Suppressor macrophage (primary cell): ENCODE results near the gene EI24.
"Not testable (repeated sequence)": the region's sequence is repeated elsewhere in the genome, so short reads cannot be mapped to it uniquely, and the experiment has no call there.

Source experiments
- DNase-seq, 4 experiments: peaks; one replicate each; pipeline ENCODE4 v3.0.0-alpha.2; 2020 to 2022
- total RNA-seq, 17 experiments: gene quantifications; one replicate each; lab custom pipeline; 2026; ENCODE audit warnings: mixed read lengths in 6 of 17, inconsistent platforms in 3 of 17; lab: John Stamatoyannopoulos, UW

Gene EI24
- total RNA-seq: 23.2 to 59.5 (median 37.1) reads per million in 17 experiments

DNA sequence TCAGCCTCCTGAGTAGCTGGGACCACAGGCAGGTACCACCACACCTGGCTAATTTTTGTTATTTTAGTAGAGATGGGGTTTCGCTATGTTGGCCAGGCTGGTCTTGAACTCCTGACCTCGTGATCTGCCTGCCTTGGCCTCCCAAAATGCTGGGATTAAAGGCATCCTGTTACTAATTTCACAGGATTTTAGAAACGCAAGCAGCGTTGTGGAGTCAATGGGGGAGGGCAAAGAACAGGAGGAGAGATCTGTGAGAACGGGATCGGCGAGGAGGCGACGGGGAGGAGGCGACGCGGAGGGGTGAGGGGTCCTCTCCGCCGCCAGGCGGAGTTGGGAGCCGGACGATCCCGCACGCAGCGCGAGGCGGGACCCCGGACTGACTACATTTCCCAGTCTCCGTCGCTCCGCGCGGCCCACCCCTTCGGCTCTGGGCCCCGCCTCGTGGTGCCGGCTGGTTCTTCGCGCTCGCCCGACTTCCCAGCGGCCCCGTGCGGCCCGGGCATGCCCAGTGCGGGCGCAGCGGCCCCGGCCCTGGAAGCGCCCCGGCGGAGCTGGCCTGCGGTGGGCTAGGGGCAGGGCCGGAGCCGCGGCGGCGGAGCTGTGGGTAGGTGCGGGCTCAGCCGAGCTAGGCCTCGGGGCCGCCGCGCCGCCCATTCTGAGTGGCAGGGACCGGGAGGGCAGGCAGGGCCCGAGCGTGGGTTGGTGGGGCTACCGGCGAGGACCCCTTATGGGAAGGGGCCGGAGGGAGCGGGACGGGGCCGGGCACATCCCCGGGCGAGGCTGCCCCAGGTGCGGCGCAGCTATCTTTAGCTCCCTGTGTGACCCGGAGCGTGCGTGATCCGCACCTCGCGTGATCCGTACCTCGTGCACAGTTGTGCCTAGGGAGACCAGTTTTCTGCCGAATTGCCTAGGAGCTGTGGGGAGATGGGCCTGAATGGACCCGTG lies at the start of gene EI24:
Gene EI24, plus strand, starts transcription at position 508 of the 945 bp plus-strand sequence. CDS start 3,051 bp downstream, outside the sequence.
- DNase-seq: peak; percentile 94 to 98 (median 96)

DNA sequence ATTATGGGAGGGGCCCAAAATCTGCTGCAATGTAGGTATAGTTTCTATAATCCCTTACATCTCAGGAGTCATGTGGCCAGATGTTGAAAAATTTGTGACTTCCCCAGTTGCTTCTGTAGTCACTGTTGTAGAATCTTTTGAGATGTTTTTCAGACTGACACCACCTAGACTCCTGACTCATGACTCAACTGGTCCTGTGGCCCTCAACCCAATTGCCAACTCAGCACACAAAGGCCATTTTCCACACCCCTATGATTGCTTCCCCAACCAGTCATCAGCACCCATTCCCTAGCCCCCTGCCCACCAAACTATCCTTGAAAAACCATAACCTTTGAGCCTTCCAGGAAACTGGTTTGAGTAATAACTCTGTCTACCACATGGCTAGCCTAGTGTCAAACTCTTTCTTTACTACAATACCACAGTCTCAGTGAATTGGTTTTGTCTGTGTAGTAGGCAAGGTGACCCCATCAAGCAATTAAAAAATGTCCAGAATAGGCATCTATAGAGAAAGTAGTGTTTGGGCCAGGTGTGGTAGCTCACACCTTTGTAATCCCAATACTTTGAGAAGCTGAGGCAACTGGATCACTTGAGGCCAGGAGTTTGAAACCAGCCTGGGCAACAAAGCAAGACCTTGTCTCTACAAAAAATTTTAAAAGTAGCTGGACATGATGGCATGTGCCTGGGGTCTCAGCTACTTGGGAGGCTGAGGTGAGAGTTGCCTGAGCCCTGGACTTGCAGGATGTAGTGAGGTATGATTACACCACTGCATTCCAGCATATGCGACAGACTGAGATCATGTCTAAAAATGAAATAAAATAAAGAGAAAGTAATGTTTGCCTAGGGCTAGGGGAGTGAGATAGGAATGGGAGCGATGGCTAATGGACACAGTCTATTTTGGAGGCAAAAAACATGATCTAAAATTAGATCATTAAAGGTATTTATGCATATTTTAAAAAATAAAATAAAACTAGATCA lies 49.1 kb upstream of the EI24 start:
- DNase-seq: peak in 3 of 4 experiments; percentile 18 to 35 (median 21)

DNA sequence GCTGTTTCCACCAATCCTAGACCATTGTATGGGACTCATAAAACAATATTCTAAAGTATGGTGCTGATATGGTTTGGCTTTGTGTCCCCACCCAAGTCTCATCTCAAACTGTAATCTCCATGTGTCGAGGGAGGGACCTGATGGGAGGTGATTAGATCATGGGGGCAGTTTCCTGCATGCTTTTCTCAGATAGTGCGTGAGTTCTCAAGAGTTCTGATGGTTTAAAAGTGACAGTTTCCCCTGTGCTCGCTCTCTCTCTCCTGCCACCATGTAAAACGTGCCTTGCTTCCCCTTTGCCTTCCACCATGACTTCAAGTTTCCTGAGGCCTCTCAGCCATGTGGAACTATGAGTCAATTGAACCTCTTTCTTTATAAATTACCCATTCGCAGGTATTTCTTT lies 44.0 kb upstream of the EI24 start:
- no peak for DNase-seq

DNA sequence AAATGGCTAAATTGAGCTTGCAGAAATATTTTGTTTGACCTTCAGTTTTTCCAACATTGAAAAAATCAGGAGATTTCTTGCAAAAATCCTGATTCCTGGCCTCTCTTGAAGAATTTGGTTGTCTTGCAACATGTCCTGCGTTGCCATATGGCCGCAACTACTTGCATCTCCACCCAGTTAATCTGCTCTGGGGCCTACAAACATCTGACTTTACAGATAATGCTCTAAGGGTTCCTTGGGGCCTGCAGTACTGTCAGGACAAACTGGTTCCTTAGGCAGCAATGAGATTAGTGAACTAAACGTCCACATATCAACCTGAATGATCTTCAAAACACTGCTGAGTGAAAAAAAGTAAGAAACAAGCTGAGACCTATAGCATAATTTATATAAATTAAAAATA lies 36.6 kb upstream of the EI24 start:
- no peak for DNase-seq

DNA sequence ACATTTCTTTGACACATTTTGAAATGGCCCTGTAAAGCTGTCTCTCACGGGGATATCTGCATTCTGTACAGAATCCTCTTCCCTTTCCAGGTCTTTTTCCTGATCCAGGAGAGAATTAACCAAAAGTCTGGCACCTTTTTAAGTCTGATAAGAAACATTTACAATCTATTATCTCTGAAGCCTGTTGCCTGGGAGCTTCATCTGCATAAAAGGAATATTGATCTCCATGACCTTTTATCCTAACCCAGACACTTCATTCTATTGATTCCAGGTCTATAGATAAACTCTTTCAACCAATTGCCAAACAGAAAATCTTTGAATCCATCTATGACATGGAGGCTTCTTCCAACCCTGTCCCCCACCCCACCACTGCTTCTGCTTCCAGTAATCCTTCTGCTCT lies 33.7 kb upstream of the EI24 start:
- DNase-seq: no peak

DNA sequence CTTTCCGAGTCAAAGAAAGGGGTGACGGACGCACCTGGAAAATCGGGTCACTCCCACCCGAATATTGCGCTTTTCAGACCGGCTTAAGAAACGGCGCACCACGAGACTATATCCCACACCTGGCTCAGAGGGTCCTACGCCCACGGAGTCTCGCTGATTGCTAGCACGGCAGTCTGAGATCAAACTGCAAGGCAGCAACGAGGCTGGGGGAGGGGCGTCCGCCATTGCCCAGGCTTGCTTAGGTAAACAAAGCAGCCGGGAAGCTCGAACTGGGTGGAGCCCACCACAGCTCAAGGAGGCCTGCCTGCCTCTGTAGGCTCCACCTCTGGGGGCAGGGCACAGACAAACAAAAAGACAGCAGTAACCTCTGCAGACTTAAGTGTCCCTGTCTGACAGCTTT lies 32.4 kb upstream of the EI24 start:
- DNase-seq: not testable (repeated sequence)

DNA sequence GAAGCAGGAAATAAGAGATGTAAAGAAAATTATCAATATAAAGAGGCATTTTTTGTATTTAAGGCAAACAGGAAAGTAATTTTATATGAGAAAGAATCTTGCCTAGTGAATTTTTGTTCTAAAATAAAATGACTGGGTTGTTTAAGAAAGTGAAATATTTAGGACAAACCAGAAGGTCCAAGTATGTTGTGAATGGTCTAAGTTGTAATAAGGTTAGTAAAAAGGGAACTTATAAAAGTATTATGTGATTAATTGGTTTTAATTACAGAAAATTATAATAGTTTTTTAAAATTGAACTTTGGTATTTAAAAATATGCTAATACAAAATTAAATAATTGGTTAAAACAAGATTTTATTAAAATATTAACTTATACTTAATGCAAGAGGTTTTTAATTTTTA lies 26.6 kb upstream of the EI24 start:
- no peak for DNase-seq

DNA sequence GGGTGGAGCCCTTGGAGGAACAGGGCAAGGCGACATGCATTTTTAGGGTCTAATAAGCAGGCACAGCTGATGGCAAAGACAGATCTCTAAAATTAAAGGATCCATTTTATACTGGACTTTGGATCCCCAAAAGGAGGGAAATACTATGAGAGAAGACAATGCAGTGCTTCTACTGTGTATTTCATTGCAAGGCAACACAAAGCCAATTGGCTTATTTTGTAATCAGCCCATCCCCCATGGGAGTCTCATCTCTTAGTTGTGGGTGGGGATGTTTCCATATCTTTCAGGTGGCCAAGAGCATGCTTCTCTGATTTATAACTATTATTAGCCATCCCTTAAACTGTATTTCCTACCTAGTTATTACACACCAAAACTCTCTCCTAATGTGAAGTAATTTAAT lies 18.5 kb upstream of the EI24 start:
- DNase-seq: no peak

DNA sequence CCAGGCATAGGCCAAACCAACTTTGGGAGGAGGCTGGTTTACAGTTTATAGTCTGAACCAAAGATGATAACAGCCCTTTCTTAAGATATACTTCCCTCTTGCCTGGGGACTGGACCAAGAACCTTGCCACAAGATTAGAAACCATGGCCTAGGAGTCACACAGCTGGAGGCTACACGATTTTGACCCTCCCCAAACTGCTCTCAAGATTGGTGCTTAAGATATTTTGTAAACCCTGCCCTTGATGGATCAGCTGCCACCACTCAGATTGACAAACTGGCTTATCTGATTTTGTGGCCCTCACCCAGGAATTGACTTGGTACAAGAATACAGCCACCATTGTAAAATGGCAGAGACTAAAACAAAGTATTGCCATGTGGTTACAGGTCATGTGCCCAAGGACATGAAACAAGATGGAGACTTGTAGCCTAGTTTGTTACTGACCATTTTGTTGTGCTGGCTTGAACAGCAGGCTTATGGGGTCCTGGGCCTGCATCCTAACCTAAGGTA lies 17.4 kb upstream of the EI24 start:
- no peak for DNase-seq

DNA sequence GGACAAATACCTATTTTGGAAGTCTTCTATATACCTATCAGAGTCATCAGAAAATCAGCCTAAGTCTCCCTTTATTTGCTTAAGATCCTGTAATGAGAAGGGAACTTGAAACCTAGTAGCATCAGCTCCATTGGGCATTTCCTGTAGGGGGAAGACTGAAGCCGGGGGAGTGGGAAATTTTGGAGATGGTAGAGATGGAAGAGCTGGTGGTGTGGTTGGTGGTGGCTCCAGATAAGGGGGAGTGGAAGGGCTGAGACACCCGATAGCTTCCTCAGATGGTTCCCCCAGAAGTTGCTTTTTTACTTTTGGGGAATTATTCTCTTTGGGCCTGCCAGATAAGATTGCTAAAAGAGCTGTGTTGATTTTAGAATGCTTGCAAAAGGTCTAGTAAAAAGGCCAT lies 16.4 kb upstream of the EI24 start:
- DNase-seq: no peak

DNA sequence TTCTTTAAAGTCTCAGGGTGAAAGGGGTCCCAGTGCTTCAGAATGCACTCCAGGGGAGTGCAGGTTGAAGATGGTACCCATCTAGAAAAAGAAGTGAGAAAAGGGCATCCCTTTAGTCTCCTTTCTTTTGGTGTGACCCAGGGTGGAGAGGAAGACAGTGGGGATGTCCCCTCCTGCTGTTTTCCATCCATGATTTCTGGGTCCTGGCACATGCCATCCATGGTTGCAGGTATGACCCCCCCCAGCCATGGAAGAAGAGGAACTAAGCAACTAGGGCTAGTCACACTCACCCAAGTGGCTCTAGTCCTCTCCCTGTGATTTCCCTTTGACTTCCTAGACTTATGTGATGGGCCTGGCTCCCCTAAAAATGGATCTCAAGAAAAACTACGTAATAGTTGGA lies 15.9 kb upstream of the EI24 start:
- no peak for DNase-seq

DNA sequence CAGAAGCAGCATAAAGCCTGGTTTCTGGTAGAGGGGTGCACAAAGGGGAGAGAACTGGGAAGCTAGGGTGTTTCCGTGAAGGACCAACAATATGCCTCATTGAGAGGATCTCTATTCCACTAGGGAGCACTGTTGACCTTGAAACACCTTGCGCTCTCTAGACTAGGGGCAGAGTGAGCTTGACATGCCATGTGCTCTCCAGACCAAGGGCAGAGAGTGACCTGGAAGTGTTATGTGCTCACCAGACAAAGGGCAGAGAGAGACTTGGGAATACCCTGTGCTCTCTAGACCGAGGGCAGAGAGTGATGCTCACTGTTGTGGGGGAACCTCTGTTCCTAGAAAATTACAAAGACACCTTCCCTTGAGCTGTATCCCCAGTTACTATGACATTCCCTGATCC lies 15.2 kb upstream of the EI24 start:
- DNase-seq: no peak

DNA sequence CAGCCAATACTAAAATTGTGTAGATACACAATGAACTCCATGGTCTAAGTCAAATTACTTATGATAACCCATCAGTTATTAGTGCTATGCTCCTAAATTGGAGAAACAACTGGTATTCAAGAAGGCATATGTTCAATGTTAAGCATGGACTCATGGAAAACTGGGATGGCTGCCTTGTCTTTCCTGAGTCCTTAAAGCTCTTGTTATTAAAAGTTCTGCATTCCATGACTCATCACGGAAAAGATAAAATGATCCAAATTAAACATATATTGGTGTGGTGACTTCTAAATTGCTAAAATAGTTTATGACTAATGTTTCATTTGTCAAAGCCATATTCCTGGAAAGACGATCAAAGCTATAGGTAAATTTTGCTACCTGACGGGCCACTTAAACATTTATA lies 9.4 kb upstream of the EI24 start:
- DNase-seq: no peak

DNA sequence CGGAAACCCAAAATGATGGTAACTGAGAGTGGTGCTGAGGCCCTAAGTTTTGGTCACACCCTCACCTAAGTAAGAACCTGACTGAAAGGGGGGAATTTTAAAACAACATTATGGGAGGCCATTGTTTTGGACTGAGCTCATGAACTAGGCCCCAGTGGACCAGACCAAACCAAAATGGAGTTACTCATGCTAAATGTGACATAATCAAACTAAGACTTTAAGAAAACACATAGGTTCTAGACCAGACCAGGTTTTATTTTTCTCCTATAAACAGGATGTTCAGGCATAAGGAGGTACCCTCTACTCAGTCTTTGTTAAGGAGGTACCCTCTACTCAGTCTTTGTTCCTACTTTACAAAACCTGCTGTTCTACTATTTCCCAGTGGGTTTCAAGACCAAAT lies 7.4 kb upstream of the EI24 start:
- no peak for DNase-seq

DNA sequence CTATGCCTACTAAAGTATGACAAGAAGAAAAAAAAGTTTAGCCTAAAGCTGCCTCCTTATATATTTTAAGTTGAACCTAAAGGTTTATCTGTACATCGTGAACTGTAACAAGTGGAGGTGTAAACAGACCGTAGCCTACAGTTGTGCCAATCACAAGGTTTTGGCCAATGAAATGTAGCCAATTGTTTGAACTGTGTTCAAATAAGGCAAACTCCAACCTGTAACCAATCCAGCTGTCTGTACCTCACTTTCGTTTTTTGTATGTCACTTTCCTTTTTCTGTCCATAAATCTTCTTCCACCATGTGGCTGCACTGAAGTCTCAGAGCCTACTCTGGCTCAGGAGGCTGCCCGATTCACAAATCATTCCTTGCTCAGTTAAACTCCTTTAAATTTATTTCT lies 6.8 kb upstream of the EI24 start:
- no peak for DNase-seq

DNA sequence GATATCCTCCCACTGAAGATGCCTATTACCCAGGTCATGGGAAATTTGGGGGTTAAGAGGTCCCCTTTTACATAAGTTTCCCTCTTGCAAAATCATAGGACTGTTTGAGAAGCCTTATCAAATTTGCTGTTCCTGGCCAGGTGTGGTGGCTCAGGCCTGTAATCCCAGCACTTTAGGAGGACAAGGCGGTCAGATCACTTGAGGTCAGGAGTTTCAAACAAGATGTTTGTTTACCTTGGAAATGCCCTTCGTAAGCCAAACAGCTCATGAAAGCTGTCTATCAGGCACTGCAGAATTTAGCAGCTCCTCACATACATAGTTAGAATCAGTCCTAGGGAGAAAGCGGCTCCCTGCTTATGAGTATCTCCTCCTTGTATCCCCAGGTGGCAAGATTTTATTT lies 4.9 kb upstream of the EI24 start:
- no peak for DNase-seq

DNA sequence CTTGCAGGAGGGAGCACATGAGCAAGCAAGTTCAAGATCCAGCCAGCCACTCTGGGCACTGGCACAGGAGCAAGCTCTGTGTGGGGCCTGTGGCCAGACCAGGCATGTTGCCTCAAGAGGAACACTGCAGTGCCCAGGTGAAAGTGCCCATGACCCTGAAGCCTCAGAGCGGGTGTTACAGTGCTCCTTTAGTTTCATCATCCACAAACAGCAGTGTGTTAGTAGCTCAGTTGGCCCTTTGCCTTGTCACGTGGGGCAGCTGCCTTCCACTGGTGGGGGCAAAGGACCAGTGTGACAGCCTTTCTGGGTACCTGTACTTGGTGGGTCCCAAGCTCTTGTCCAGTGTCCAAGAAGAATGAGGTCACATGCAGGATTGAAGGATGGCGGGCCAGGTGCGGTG lies 3.0 kb upstream of the EI24 start:
- DNase-seq: no peak

DNA sequence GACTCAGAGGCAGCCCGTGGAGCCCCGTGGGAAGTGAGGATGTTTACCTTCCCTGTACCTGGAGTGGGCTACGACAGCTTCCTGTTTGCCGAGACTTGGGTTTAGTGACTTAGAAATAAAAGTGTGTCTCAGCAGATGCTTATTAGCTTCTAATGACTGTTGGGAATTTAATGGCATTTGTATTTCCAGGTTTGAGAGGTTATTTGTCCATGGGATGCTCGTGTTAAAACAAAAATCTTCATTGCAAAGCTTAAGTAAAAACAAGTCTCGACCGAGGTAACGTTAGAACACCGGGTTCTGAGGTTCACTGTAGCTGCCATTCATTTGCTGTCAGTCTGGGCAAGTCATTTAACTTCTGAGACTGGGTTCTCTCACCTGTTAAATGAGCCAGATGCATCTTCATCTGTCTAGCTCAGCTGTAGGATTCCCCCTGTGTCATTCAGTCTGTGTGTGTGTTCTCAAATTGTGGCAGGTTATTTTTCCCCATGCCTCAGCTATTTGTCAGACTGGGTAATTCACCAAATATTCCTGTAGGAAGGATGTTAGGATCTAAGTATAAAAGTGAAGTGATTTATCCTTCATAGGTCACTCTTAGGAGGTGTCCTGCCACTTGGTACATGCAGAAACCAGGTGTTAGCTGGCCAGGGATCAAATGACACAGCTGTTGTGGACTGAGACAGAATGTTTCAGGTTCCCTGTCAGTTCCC lies 791 bp downstream of the EI24 start:
- no peak for DNase-seq

DNA sequence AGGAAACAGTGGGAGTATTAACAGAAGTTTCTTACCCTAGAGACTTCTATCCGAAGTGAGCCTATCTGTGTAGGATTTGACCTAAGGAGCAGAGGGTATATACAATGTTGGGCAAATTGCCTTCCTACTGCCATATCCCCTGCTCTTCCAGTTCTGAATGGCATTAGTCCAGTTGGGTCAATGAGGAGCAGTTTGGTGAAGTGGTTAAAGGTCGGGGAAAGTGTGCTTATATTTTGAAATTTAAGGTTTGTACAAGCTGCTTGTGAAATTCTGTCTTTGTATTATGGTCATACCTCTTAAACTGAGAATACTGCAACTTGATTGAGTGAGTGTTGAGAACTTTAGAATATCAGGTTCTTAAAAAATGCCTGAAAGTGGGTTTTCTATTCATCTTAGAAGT lies 1.7 kb downstream of the EI24 start:
- no peak for DNase-seq

DNA sequence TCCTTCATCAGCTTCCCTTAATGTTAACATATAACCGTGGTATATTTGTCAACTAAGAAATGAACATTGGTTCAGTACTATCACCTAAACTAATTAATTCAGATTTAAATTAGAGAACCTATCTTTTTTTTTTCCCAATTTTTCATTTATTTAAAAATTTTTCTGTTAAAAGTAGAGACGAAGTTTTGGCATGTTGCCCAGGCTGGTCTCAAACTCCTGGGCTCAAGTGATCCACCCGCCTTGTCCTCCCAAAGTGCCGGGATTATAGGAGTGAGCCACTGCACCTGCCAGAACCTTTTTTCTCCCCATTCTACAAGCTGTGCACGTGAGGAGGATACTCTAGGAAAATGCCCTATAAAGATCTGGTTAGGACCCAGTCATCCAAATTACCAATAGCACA lies 3.6 kb downstream of the EI24 start:
- no peak for DNase-seq

DNA sequence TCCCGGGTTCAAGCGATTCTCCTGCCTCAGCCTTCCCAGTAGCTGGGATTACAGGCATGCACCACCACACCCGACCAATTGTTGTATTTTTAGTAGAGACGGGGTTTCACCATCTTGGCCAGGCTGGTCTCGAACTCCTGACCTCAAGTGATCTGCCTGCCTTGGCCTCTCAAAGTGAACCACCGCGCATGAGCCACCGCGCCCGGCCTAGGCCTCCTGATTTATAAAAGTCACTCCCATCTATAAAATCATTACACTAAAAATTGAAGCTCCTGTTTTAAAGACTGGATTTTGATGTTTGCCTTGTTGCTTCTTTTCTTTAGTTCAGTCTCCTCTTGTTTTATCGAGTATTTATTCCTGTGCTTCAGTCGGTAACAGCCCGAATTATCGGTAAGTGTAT lies 7.9 kb downstream of the EI24 start:
- not testable (repeated sequence) for DNase-seq

DNA sequence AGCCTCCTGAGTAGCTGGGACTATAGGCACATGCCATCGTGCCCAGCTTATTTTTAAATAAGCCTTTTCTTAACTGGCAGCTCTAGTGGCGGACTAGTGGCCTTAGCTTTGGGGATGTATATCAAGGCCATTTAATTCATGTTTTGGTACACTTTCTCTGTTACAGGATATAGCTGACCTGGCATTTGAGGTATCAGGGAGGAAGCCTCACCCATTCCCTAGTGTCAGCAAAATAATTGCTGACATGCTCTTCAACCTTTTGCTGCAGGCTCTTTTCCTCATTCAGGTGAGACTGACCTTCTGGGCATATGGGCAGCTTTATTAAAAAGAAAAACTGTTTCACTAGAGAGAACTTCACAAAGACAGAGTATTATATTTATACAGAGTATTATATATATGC lies 9.5 kb downstream of the EI24 start:
- DNase-seq: no peak

DNA sequence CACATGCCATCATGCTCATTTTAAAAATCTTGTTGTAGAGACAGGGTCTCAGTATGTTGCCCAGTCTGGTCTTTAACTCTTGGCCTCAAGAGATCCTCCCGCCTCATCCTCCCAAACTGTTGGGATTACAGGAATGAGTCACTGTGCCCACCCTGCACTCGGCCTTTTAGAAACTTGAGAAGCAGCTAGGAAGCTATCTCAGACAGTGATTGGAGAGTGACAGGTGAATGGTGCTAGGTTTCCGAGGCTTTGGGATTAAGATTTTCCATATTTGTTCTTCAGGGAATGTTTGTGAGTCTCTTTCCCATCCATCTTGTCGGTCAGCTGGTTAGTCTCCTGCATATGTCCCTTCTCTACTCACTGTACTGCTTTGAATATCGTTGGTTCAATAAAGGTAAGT lies 10.5 kb downstream of the EI24 start:
- DNase-seq: no peak
